K562 (cell line): Measurements from ENCODE around the gene CSNK1G1.

Source experiments
- CHD2 ChIP-seq: IDR thresholded peaks from 2 replicates; pipeline ENCODE4 v1.6.1; 2011; ENCODE audit warnings: low read depth, low read length
- CREM ChIP-seq: IDR thresholded peaks from 2 replicates; pipeline ENCODE4 v1.6.1; 2014; ENCODE audit warnings: antibody characterized with exemption, low read depth
- ESRRA ChIP-seq: fragments of 450-650 bp; IDR thresholded peaks from 2 replicates; pipeline ENCODE4 v1.6.1; 2014; ENCODE audit warnings: low read depth, mild to moderate bottlenecking, moderate library complexity, borderline replicate concordance
- RCOR1 ChIP-seq, 2 experiments: IDR thresholded peaks; 2 replicates each; pipeline ENCODE4 v1.6.1; 2012; ENCODE audit warnings: low read depth in 2 of 2, low read length in 2 of 2, borderline replicate concordance in 1 of 2, improper control_type of control experiment in 1 of 2
- SMARCA5 ChIP-seq: fragments of 450-650 bp; IDR thresholded peaks from 2 replicates; pipeline ENCODE4 v1.6.1; 2016
- TCF3 ChIP-seq: sonication (generic); formaldehyde crosslinking; IDR thresholded peaks from 2 replicates; pipeline ENCODE4 v1.4.0; 2020; ENCODE audit warnings: mild to moderate bottlenecking, missing genetic modification reagents
- ZBTB8A ChIP-seq: fragments of 450-650 bp; IDR thresholded peaks from 2 replicates; pipeline ENCODE4 v1.6.1; 2018; ENCODE audit warnings: mild to moderate bottlenecking, moderate library complexity; ENCODE audit not compliant: partially characterized antibody
- ZEB2 ChIP-seq: fragments of 450-650 bp; IDR thresholded peaks from 2 replicates; pipeline ENCODE4 v1.6.1; 2016
- ZNF253 ChIP-seq: fragments of 250-450 bp; sonication (Bioruptor Pico); conservative IDR thresholded peaks from 2 replicates; pipeline ENCODE4 v1.6.1; 2021; ENCODE audit warnings: mild to moderate bottlenecking
- ZNF592 ChIP-seq: fragments of 450-650 bp; IDR thresholded peaks from 2 replicates; pipeline ENCODE4 v1.6.1; 2017; ENCODE audit warnings: antibody characterized with exemption, mild to moderate bottlenecking

- no peak for TF ChIP-seq ESRRA
- TF ChIP-seq ZNF592 = no peak
- TF ChIP-seq CREM = no peak
- no peak for TF ChIP-seq ZNF253 (CRISPR knock-in tag)
- no peak for TF ChIP-seq ZEB2
- no peak for TF ChIP-seq RCOR1 (IDR thresholded peaks at IDR 0.05; ENCODE audit: borderline replicate concordance in 1 of 2, low read depth in 2 of 2, low read length in 2 of 2)
- no peak for TF ChIP-seq TCF3 (CRISPR knock-in tag)
- no peak for TF ChIP-seq SMARCA5
- no peak for TF ChIP-seq CHD2
- no peak for TF ChIP-seq ZBTB8A
Measured at GRCh38 chr15:64343841-64344240, 12.1 kb downstream of the CSNK1G1 start.
